ENCODE results near the gene POU4F1. TPM values are rescaled to one million over a fixed set of nuclear protein-coding genes. Genes with fewer than 3 reads are reported as not detected.

POU4F1 gene
- total and polyA plus RNA-seq, 2 of the 13 experiments (the other 11 are each of a cell fraction or from before 2014, with no cell fraction given): 1.0 to 1.1 TPM

GRCh38 chr13:78595495-78596398, 7.6 kb downstream of the POU4F1 start (continued):
- TF ChIP-seq TRAFD1 (CRISPR knock-in tag; IDR thresholded peaks at IDR 0.05; ENCODE audit: borderline replicate concordance) (no peak), UBTF (CRISPR knock-in tag; IDR thresholded peaks at IDR 0.05) (peak; percentile 45; the same call in 1 of the 2 replicates), MYC (CRISPR knock-in tag; IDR thresholded peaks at IDR 0.05; ENCODE audit: borderline replicate concordance) (peak; percentile 39; the same call in 1 of the 2 replicates), ZNF331 (CRISPR knock-in tag; IDR thresholded peaks at IDR 0.05) (no peak), KDM5B (CRISPR knock-in tag; IDR thresholded peaks at IDR 0.05; ENCODE audit: borderline replicate concordance) (0 out of 2 replicates have a peak, but pooled peaks have one; percentile 17), AGO1 (IDR thresholded peaks at IDR 0.05; ENCODE audit: low read depth, low read length, poor library complexity, severe bottlenecking) (peak; percentile 32), NR2F6 (IDR thresholded peaks at IDR 0.05) (no peak), NR2F6 (CRISPR knock-in tag; IDR thresholded peaks at IDR 0.05) (0 out of 2 replicates have a peak, but pooled peaks have one; percentile 19), ZNF670 (CRISPR knock-in tag; IDR thresholded peaks at IDR 0.05; ENCODE audit: borderline replicate concordance) (no peak), ZNF800 (CRISPR knock-in tag; IDR thresholded peaks at IDR 0.05) (peak; percentile 64; the same call in 1 of the 2 replicates), ZNF501 (CRISPR knock-in tag; IDR thresholded peaks at IDR 0.05) (0 out of 2 replicates have a peak, but pooled peaks have one; percentile 39), ZNF253 (CRISPR knock-in tag; IDR thresholded peaks at IDR 0.05; ENCODE audit: borderline replicate concordance) (no peak), RXRB (CRISPR knock-in tag; IDR thresholded peaks at IDR 0.05; ENCODE audit: borderline replicate concordance) (0 out of 2 replicates have a peak, but pooled peaks have one; percentile 28), ERF (CRISPR knock-in tag; IDR thresholded peaks at IDR 0.05) (no peak), ZEB1 (IDR thresholded peaks at IDR 0.05; ENCODE audit: insufficient replicate concordance, low read depth) (no peak), PHF8 (CRISPR knock-in tag; IDR thresholded peaks at IDR 0.05) (peak; percentile 43), ZNF614 (CRISPR knock-in tag; IDR thresholded peaks at IDR 0.05; ENCODE audit: borderline replicate concordance) (no peak)
- TF ChIP-seq, protein P1, sequence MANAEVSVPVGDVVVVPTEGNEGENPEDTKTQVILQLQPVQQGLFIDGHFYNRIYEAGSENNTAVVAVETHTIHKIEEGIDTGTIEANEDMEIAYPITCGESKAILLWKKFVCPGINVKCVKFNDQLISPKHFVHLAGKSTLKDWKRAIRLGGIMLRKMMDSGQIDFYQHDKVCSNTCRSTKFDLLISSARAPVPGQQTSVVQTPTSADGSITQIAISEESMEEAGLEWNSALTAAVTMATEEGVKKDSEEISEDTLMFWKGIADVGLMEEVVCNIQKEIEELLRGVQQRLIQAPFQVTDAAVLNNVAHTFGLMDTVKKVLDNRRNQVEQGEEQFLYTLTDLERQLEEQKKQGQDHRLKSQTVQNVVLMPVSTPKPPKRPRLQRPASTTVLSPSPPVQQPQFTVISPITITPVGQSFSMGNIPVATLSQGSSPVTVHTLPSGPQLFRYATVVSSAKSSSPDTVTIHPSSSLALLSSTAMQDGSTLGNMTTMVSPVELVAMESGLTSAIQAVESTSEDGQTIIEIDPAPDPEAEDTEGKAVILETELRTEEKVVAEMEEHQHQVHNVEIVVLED (CRISPR knock-in tag; IDR thresholded peaks at IDR 0.05; ENCODE audit: borderline replicate concordance): no peak
- TF ChIP-seq, protein P2, sequence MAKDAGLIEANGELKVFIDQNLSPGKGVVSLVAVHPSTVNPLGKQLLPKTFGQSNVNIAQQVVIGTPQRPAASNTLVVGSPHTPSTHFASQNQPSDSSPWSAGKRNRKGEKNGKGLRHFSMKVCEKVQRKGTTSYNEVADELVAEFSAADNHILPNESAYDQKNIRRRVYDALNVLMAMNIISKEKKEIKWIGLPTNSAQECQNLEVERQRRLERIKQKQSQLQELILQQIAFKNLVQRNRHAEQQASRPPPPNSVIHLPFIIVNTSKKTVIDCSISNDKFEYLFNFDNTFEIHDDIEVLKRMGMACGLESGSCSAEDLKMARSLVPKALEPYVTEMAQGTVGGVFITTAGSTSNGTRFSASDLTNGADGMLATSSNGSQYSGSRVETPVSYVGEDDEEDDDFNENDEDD (CRISPR knock-in tag; IDR thresholded peaks at IDR 0.05; ENCODE audit: borderline replicate concordance): peak; percentile 31; the same call in 1 of the 2 replicates
